Stimulated activated CD8-positive, alpha-beta memory T cell treated with anti-CD3 and anti-CD28 coated beads, Interleukin-15, amount 100 ng/mL, for 48 hours (primary cell): ENCODE data around the gene C14orf132.

Experiments
- DNase-seq, 2 donors: peaks; one replicate each; pipeline ENCODE4 v3.0.0-alpha.2; 2020; ENCODE audit warnings: low read depth in 2 of 2

C14orf132 gene

DNA sequence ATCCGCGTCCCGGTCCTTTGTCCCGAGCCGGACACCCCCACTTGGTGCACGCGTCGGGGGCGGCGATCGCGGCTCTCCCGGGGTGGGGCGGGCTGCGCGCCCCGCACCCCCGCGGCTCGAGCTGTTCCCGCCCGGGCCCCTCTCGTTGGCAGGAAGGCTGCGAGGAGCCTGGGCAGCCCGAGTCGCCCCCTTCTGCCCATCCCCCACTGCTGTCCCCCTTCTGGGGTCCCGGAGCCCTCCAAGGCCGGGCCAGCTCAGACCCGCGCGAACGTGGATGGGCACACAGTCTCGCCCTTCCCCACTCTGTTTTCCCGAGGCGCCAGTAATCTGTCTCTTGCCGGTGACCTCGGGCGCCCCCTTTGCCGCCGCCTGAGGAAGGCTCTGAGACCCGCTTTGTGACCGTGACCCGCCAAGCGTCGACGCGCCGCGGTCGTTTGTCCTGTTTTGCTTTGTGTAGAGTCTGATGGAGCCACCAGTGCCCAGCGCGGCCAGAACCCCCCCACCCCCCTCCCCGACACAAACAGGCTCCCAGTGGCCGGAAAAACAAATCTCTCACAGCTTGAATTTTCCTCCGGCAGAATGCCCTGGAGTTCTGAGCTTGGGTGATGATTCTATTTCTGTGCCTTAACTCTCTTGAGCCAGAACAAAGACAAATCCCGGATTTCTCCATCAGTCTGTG lies 610 bp downstream of the C14orf132 start:
- DNase-seq: no peak

DNA sequence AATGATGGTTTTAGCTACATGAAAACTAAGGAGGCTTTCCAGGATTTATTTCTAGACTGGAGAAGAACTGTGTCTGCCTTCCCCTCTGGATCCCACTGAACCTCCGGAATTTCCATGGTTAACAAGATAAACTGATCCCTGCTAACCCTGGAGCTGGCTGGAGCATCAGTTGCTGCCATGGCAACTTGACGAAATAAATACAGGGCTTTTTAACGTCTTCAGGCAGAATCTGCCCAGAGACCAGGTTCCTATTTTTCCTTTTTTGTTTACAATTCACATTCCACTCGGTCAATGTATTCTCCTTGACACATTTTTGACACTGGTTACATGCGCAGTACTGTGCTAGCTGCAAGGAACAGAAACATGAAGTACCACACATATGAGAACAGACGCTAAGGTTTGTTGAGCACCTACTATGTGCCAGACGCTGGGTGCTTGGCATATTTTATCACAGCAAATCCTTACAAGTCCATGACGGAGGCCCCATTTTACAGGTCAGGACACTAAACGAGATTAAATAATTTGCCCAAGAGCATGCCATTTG lies 1.7 kb downstream of the C14orf132 start:
- no peak for DNase-seq

GRCh38 chr14:96042248-96042930 lies 3.2 kb downstream of the C14orf132 start:
- DNase-seq: no peak

GRCh38 chr14:96046630-96047029 lies 7.5 kb downstream of the C14orf132 start:
- no peak for DNase-seq

- no peak for DNase-seq
Measured at GRCh38 chr14:96047101-96047500, 7.9 kb downstream of the C14orf132 start.

DNA sequence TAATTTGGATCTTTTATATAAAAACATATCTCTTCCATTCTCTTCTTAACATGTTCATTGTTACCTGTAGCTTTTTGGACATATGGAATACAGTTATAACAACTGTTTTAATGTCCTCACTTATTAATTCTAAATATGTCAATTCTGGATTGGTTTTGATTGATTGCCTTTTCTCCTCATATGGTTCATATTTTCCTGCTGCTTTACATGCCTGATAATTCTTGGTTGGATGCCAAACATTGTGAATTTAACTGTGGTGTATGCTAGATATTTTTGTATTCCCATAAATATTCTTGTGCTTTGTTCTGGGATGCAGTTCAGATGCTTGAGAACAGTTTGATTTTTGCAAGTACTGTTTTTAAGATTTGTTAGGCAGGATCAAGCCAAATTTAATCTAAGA lies 10.8 kb downstream of the C14orf132 start:
- DNase-seq: no peak

DNA sequence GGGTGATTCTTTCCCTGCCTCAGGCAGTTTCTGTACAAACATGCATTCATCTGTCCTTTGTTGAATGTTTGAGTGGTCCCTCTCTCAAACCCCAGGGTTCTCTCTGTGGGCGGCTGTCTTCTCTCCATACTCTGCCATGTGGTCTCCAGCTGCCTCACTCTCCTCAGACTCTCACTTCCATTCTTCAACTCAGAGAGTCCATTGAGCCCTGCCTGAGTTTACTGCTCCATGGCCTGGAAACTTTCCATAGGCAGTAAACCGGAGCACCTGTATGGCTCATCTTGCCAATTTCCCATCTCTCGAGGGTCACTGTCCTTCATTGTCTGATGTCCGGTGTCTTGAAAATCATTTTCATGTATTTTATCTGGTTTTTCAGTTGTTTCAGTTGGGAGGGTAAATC lies 11.3 kb downstream of the C14orf132 start:
- no peak for DNase-seq

- no peak for DNase-seq
Measured at GRCh38 chr14:96051231-96051630, 12.1 kb downstream of the C14orf132 start.

DNA sequence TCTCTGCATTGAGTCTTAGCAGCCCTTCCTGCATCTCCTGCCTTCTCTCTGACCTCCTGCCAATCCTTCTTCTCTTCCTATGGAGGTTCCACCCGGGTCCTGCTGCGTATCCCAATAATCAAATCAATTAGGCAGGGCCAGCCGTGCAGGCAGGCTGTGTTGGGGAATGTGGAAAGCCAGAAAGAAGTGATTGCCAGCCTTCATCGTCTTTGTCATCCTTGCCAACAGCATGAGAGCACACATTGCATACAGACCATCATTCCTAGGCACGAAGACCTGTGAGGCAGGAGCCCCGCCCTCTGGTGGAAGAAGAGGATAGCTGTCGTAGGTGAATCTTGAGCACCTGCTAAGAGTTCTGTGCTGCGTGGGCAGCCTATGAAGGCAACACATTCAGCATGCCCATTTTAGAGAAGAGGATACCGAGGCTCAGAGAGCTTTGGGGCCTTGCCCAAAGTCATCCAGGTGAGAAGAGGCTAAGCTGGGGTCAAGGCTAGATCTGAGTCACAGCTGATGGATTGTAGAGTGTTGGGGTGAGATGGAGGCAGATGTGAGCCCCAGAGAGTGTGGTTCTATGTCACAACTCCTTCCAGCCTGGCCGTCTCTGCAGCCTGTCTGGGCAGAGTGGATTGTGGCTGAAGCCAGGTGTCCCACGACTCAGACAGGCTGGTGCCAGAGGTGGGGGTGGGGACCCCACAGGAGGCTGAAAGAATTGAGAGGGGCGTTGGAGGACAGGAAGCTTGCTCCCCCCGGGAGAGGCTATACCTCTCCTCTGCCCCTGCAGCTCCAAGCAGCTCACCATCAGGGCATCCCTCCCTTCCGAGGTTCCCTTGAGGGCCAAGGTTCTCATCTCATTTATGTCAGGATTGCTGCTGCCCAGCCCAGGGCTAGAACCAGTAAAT lies 12.7 kb downstream of the C14orf132 start:
- no peak for DNase-seq

DNA sequence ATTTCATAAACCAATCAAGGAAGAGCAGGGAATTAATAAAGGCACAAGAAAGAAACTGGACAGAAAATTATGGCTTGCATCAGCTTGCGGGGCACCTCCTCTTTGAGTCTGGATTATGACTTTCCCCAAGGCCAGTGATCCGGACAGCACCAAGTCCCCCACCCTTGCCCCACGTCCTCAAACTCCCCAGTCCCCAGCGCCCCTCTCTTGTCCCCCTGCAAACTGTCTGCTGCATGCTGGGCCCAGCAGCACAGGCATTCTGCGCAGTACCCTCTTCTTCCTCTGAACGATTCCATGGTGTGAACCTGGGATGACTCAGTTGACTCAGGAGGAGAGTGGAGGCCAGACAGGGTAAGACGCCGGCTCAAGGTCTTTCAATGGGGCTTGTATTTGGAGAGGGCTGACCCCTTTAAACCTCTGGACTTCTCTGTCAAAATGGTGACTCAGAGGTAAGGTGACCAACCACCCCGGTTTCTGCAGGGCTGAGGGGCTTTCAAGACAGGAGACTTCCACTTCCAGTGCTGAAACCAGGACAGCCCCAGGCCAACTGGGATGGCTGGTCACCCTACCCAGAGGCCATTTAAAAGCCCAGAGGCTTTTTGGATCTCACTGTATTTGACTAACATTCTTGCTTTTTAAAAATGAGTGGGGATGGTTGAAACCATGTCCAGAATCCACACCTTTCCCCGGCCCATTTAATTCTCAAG lies 13.5 kb downstream of the C14orf132 start:
- DNase-seq: no peak

GRCh38 chr14:96053248-96053599 lies 14.1 kb downstream of the C14orf132 start:
- no peak for DNase-seq

GRCh38 chr14:96053600-96054381 lies 14.6 kb downstream of the C14orf132 start:
- DNase-seq: no peak

DNA sequence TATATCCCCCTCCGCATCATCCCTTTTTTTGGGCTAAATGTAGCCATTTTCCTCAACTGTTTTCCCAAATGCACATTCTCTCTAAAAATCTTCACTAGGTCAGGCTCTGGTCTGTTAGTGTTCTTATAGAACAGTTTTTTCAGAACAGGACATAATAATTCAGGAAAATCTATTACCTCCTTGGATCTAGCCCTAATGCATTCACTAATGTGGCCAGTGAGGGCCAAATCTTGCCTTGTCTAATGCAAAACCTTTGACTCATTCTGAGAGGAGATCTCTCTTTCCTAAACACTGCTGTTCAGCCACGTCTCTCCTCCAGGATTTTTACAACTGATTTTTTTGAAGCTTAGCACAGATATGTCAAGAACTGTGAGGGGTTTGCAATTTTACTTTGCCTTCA lies 15.5 kb downstream of the C14orf132 start:
- no peak for DNase-seq

DNA sequence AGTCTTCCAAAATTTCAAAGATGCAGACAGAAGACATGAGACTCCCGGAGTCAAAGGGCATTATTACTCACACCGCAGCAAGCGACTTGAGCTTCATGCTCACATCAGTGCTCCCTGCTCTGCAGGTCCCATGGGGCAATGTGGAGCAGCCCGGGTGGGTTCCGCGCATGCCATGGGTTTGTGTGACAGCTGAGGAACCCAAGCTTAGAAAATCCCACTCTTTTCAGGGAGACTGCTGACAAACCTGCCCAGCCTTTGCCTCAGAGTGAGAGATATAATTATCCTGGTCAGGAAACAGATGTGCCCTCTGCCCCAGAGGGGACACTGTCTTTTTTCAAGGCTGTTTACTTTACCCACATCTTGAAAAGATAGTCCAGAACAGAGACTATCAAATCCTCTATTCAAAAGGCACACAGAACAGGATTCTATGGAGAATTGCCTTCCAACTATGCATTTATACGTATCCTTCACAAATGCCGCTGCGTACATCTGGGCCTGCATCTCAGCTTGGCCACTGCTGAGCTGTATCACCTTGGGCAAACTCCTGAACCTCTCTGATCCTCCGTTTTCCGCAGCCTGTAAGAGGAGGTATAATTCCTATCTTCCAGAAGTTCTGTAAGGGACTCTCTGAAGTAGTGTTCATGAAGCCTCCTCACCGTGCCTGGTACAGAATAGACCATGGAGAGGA lies 16.0 kb downstream of the C14orf132 start:
- DNase-seq: no peak

DNA sequence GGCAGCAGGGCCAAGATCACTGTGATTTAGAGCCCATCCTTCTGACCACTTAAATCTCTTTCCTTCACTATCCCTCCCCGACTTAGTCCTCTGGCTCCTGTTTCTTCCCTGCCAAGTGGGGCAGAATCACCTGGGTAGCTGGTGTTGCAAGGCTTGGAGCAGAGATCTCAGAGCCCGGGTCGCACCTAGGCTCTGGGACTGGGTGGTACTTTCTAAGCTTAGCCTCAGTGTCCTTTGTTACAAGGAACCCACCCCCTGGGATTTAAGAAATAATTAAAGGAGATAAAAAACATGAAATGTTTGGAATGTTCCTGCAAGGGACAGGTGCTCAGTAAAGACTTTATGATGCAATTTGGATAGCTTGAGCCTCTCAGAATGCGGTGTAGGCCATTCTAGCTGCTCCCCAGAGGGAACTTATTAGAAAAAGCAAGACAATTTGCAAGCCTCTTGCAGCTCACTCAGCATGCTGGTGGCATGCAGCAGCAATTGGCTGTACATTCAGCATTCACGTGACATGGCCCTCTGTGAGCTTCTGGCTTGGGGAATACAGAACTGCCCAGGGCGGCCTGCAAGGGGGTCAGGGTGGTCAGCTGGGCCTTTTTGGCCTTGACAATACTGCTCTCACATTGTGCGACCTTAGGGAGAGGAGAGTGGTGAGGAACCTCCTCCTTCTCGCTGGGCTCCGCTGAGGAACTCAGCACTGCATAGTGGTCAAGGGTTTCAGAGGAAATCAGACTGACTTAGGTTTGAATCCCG lies 16.8 kb downstream of the C14orf132 start:
- no peak for DNase-seq

DNA sequence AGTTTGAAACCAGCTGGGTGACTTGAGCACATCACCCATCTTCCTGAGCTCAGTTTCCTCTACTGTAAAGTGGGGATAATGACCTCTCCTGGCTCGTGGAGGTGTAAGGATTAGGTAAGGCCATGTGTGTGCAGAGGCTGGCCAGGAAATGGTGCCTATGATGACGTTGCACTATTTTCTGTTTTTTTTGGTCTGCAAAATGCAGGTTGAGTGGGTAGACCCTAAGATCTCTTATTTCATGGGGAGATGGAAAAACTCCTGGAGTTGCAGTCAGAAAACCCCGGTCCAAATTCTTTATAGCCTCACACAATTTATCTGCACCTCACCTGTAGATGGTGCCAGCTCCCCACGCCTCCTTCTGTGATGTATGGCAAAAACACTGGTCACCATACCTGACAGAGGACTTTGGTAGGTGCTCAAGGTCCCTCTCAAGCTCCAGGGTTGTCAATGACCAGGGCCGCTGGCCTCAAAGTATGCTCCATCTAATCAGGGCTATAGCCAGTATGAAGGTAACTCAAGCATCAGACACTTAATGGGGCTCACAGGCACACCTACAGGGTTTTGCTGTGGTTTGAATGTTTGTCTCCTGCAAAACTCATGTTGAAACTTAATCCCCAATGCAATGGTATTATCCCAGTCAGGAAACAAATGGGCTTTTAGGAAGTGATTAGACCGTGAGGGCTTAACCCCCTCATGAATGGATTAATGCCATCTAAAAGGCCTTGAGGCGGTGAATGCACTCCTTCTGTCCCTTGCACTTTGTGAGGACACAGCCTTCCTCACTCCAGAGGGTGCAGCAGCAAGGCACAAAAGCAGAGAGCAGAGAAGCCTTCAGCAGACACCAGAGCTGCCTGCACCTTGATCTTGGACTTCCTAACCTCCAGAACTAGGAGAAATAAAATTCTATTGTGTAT lies 17.6 kb downstream of the C14orf132 start:
- DNase-seq: no peak

- DNase-seq: no peak
Measured at GRCh38 chr14:96057738-96058137, 18.6 kb downstream of the C14orf132 start.

DNA sequence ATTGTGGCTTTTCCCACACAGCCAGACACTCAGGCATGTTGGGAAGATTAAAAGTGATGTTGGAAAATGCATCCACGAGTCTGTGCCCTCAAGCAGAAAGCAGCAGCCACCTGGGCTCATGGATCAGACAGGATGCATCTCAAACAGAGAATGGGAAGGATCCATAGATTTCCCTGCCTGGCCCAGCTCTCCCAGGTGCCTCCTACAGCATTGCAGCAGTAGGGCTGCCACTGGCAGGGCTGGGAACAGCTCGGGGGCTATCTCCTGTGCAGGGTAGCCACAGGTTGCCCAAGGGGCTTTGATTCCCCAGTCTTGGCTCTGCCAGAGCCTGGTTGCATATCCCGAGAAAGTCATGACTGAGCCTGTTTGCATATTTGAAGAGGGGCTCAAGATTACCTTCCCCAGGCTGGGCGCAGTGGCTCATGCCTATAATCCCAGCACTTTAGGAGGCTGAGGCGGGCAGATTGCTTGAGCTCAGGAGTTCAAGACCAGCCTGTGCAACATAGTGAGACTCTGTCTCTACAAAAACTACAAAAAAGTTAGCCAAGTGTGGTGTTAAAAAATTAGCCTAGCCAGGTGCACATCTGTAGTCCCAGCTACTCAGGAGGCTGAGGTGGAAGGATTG lies 19.5 kb downstream of the C14orf132 start:
- no peak for DNase-seq
